Measurements from ENCODE around the gene SLC25A34.

Gene SLC25A34

GRCh38 chr1:15733726-15734226 lies 2.3 kb upstream of the SLC25A34 start:
- DNase-seq = no peak

- DNase-seq = no peak
Measured at GRCh38 chr1:15734296-15734695, 1.8 kb upstream of the SLC25A34 start.

- DNase-seq = no peak
Measured at GRCh38 chr1:15734901-15735300, 1.2 kb upstream of the SLC25A34 start.

- DNase-seq = no peak
Measured at GRCh38 chr1:15735304-15736037, 587 bp upstream of the SLC25A34 start.

GRCh38 chr1:15736892-15737261 lies 819 bp downstream of the SLC25A34 start:
- DNase-seq = no peak

DNA sequence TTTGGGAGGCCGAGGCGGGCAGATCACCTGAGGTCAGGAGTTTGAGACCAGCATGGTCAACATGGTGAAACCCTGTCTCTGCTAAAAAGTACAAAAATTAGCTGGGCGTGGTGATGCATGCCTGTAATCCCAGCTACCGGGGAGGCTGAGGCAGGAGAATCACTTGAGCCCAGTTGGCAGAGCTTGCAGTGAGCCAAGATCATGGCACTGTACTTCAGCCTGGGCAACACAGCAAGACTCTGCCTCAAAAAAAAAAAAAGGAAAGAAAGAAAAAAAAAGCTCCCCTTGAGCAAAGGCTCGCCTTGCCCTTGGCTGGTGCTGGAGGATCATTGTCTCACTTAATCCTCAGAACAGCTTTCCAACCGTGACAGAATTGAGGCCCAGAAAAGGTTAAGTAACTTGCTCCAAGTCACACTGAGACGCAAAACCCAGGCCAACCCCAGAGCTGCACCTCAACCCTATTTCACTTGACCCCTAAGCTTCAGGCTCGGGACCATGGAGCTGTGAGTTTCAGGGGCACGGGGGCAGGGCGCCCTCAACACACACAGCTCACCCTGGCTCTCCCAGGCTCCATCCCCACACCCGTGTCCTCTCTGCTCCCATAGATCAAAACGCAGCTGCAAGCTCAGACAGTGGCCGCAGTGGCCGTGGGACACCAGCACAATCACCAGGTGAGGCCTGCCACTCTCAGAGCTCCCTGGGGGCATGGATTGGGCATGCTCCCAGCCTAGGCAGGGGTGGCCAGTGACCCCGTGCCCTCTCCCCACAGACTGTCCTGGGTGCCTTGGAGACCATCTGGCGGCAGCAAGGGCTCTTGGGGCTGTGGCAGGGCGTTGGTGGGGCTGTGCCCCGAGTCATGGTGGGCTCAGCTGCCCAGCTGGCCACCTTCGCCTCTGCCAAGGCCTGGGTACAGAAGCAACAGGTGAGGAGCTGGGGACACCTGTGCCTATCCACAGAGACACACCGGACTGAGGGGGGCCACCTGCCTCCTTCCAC lies 1.6 kb downstream of the SLC25A34 start:
- no peak for DNase-seq

- DNase-seq = no peak
Measured at GRCh38 chr1:15738416-15739113, 2.5 kb downstream of the SLC25A34 start.

- DNase-seq = no peak
Measured at GRCh38 chr1:15739259-15739658, 3.2 kb downstream of the SLC25A34 start.

DNA sequence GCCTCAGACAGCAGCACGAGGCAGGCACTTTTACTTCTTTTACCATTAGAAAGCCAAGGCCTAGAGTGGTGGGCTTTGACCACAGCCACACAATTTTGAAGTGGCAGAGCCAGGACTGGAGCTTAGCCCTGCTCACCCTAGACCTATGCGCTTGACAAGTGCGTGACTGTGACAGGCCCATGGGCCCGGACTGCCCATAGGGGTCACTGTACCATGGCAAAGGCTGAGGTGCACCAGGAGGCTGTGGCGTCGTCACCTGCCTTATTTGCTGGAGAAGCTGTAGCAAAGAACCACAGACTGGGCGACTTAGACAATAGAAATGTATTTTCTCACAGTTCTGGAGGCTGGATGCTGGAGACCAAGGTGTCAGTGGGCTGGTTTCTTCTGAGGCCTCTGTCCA lies 3.7 kb downstream of the SLC25A34 start:
- DNase-seq = peak; percentile 34

DNA sequence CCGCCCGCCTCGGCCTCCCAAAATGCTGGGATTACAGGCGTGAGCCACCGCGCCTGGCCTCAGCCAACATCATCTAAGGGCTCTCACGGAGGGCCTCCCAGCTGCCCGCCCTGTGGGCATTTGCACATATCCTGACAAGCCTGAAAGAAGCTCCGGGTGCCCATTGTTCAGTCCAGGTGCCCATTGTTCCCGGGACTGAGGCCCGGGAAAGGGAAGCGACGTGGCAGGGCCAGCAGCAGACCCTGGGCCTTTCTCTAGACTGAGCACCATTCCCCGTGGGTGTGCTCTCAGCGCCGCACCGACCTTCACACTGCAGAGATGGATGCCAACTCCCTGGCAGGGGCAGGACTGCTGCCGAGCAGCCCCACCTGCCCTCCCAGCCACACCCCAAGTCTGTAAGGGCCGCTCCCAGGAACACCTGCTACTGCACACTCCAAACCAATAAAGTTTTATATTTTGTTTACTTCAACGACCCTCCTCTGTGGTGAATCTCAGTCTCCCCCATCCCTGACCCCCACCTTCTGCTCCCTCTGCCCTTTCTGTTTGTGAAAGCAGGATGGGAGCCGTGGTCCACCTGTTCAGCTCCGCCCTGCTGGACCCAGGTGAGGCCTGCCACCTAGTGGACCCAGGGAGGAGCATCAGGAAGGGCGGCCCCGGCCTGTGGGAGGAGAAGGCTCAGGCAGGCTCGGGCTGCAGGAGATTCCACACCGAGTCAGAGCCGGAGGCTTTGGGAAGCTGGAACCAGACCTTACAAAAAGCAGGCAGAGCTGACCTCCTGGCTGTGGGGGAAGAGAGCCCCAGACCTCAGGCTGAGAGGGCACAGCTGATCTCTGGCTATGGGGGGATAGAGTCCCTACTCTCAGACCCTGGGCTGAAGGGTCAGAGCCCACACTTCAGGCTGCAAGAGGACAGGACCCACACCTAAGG lies 5.1 kb downstream of the SLC25A34 start:
- DNase-seq = peak; percentile 91

DNA sequence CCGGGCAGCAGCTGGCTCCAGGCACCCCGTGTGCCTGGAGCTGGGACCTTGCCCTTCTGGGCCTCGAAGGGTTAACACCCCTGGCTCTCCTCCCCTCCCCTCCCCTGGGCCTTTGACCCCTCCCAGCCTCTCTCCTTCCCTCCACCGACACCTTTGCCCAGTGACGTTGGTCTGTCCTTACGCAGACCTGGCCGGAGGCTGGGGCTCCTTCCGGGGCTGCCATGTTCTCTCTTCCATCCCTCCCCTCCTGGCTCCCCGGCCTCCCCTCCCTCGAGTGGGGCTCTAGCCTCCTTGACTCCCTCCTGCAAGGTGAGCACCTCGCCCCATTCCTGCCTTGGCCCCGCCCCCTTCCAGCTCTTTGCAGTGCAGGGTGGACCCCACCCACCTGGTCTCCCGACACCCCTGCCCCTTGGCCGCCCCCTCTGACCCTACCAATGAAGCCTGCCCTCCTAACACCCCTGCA lies 6.3 kb downstream of the SLC25A34 start, which contains the start of gene TMEM82:
TSS of gene TMEM82 (plus strand) at position 161 of the 463 bp plus-strand sequence. CDS start at position 222, 61 bp downstream.
- DNase-seq = no peak

DNA sequence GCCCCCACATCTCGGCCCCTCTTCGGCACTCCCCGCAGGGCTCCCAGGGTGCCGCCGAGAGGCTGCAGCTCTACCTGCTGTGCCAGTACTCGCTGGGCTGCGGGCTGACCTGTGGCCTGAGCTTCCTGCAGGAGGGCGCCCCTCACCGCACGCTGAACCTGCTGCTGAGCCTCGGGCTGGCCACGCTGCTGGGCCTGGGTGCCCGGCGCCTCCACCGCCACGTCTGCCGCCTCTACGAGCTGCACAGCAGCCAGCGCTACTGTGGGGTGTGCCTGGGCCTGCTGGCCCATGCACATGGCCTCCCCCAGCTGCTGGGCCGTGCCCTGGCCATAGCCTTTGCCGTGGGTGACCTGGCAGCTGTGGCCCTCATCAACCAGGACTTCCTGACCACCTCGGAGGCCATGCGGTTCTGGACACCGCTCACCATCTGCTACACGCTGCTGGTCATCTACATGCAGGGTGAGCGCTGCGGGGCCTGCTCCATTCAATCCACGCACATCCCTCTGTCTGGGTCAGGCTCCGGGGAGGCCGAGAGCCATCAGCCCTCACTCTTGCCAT lies 8.1 kb downstream of the SLC25A34 start:
- DNase-seq = no peak

GRCh38 chr1:15747378-15747777 lies 11.3 kb downstream of the SLC25A34 start:
- DNase-seq = no peak

- no peak for DNase-seq
Measured at GRCh38 chr1:15748264-15748663, 12.2 kb downstream of the SLC25A34 start.

DNA sequence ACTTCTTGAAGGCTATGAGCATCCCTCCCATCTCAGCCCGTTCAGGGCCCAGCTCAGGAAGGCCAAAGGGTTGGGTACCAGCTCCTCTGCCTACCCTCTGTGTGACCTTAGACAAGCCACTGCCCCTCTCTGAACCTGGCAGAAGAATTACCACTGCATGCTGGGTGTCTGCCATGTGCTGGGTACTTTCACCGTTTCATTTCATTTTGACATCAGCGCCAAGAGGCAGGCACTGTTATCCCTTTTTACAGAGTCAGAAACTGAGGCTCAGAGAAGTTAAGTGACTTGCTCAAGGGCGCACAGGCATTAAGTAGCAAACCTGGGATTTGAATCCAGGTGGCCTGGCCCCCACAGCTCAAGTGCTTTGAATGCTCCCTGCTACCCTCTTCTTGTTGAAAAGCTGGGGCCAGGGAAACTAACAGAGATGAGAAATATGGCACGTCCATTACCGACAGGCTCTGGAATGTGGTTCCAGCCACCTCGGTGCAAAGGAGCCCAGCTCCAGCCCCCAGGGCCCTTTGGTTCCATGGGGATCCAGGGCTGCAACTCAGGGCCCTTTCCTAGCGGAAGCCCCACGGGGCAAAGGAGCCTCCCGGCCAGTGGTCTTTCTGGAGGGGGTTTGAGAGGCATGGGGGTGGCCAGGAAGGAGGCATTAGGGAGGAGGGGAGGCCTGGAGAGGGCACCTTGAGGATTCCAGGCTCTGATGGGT lies 12.8 kb downstream of the SLC25A34 start:
- no peak for DNase-seq

- no peak for DNase-seq
Measured at GRCh38 chr1:15749399-15750291, 13.6 kb downstream of the SLC25A34 start.

DNA sequence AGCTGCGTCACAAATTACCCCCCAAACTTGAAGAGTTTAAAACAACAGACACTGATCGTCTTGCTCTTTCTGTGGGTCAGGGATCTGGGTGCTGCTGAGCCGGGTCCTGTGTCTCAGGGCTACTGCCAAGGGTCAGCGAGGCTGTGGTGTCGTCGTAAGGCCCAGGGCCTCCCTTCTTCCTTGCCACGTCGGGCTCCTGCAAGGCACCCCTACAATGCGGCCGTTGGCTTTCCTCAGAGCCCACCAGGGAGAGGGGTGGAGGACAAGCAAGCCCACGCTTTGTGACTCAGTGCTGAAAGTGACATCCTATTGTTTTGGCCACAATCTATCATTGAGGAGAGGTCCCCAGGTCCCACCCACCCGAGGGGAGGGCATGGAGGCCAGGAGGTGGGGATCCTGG lies 14.9 kb downstream of the SLC25A34 start:
- no peak for DNase-seq

GRCh38 chr1:15751717-15752116 lies 15.7 kb downstream of the SLC25A34 start:
- no peak for DNase-seq

- no peak for DNase-seq
Measured at GRCh38 chr1:15753776-15754175, 17.7 kb downstream of the SLC25A34 start.
